SW 1271 (cell line): ENCODE measurements around the gene MCF2L.

Experiments used
- DNase-seq, 2 experiments: peaks; one replicate each; lab custom pipeline; 2025; lab: John Stamatoyannopoulos, UW

The MCF2L gene

DNA sequence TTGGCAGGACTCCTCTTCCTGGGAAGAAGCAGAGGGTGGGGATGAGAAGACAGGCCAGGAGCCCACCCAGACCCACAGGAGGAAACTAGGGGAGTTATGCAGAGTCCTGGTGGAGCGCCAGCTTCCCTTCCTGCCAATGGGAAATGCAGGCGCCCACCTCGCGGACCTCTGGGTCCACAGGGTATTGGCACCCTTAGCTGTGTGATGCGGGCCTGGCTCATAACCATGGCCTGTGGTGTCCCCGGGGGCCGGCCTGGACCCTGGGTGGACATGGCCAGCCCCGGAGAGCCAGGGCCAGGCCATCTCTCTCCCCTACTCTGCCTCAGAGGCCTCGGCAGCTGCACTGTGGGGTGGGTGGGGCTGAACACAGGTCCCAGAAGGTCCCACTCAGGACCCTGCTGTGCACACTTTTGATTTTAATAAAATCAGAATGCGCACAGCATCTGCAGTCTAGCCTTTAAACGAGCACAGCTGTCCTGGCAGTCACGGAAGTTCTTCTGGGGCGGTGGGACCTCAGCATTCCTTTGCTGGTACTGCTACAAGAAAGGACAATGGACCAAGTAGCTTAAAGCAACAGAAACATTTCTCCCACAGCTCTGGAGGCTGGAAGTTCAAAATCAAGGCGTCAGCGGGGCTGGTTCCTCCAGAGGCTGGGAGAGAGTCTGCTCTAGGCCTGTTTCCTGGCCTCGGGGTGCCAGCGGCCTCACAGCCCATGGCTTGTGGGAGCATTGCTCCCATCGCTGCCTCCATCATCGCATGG is 155.4 kb downstream of the MCF2L start:
- DNase-seq: no peak

DNA sequence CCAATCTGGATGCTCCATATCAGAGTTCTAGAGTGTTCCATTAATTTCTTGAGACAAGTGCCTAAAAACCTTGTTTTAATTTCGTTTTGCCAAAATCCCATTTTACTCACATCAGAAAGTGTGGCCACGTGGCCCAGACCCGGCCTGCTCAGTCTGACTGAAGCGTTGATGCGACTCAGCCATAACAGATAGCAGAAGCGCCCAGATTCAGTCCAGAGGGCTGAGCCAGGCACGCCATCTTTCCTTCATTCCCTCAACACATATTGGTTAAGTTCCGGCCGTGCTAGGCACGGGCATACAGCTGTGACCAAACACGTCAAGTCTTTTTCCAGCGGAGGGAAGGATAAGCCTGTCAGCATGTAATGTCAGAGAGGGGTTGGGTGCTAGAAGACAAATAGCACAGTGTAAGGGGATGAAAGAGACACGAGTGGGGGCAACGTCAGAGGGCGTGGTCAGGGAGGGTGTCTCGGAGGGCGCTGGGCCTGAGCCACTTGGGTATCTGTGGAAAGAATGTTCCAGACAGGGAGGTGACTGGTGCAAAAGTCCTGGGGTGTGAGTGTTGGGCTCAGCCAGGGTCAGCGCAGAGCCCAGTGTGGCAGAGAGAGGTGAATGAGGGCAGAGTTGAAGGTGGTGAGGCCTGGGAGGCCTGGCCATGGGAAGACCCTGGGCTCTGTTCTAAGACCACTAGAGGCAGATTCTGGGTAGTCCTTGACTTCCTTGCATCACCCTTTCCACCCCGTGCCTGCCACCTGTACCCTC is 156.7 kb downstream of the MCF2L start:
- DNase-seq: no peak

DNA sequence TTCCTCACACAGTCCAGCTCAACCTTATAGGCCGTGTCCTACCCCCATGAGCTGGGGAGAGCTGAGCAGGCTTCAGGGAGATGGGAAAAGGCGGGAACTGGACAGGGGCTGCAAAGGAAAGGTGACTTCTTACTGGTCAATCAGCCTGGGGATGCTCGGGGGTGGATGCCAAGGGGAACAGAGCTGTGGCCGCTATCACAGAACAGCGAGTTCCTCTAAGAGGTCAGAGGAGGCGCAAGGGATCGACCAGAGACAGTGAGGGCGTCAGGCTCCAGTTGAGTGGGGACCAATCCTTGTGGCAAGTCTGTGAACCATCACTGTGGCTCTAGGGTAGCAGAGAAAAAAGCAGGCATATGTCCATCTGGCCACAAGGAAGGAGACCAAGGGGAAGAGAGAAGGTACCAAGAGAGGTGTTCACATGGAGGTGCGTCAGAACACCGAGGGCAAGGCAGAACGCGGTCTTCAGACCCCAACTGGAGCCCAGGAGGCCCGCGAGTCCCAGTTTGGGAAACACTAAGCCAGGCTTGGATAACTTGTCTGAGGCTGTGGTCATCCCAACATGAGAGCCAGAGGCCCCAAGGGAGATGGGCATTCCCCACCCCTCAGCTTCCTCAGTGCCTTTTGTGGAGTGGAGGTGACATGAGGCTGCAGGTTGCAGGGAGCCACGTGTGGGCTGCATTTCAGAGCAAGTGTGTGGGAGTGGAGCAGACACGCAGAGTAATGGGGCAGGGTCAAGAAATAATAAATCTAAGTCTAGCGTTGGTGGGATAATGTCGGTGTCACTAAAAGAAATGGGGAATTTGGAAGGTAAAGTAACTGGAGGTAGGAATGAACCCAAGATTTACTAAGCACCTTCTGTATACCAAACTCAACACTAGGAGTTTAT is 157.5 kb downstream of the MCF2L start:
- DNase-seq: no peak

DNA sequence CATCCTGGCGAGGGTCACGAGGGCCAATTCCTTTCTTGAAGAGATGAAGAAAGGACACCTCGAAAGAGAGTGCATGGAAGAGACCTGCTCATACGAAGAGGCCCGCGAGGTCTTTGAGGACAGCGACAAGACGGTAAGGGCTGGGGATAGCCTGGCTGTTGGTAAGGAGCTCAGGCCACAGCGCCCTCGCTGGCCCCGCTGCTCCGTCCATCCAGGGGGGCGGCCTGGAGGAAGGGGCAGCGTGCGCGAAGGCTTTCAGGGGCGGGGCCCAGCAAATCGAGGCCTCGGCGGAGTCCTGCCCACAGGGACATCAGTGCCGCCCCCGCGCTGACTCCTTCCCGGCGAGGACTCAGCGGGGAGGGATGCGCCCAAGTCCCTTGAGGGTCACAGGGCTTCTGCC is 160.5 kb downstream of the MCF2L start:
- DNase-seq: no peak

DNA sequence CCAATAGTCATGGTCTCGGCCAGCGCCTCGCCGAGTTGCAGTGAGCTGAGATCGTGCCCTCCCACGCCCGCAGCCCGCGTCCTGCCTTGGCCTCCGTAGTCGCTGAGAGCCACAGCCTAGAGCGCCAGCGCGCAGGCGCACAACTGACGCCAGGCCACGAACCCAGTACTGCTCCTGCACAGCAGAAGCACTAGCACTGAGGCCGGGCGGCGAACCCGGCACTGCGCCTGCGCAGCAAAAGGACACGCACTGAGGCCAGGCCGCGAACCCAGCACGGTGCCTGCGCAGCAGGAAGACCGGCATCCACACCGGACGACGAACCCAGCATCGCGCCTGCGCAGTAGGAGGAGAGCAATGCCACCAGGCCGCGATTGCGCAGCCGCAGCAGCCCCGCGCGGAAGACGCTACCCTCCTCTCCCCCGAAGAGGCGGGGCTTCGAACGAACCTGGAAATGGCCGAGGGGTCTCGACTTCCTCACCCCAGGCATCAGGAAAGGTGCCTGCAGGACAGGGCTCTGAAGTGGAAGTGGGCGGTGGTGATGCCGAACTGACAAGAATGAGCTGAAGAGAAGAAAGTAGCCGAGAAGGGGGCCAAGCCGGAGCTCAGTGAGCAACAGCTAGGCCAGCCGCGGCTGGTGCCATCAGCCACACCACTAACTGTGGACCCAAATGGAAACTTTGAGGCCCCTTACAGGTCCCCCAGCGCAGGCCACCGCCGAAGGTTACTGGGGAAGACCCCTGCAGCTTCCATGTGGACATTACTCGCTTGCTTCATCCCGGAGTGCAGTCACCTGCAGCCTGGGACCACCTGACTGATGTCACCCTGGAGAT is 161.1 kb downstream of the MCF2L start:
- DNase-seq: no peak

DNA sequence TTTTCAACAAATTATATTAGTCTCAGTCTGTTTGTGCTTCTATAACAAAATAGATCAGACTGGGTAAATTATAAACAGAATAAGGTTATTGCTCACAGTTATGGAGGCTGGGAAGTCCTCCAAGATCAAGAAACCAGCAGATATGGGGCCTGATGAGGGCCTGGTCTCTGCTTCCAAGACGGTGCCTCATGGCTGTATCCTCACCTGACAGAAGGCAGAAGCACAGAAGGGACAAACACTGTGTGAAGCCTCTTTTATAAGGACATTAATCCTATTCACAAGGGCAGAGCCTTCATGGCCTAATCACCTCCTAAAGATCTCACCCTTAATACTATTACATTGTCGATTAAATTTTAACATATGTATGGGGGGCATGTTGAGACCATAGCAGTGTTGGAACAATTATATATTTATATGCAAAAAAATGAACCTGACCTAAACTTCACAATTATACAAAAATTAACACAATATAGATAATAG is 166.3 kb downstream of the MCF2L start:
- DNase-seq: no peak

DNA sequence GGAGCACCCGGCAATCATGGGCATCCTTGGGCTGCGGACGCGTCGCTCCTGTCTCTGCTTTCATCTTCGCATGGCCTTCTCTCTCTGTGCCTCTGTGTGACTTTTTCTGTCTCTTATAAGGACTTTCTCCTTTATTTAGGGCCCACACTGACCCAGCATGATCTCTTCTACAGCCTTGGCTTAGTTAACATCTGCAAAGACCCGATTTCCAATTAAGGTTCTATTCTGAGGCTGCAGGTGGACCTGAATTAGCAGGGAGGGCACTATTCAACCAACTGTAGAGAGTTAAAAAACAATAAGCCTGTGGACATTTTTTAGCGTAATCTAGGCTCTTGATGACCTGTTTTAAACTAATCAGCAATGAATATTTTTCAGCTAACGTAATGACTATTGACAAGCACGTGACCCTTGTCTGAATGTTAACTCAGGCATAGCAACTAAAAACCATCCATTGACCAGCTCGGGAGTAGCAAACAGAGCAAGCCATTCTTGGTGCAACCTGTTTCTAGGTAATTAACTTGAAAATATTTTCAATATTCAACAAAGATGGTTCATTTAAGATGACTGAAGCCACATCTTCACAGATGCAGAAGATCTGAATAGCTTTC is 168.8 kb downstream of the MCF2L start:
- DNase-seq: no peak

DNA sequence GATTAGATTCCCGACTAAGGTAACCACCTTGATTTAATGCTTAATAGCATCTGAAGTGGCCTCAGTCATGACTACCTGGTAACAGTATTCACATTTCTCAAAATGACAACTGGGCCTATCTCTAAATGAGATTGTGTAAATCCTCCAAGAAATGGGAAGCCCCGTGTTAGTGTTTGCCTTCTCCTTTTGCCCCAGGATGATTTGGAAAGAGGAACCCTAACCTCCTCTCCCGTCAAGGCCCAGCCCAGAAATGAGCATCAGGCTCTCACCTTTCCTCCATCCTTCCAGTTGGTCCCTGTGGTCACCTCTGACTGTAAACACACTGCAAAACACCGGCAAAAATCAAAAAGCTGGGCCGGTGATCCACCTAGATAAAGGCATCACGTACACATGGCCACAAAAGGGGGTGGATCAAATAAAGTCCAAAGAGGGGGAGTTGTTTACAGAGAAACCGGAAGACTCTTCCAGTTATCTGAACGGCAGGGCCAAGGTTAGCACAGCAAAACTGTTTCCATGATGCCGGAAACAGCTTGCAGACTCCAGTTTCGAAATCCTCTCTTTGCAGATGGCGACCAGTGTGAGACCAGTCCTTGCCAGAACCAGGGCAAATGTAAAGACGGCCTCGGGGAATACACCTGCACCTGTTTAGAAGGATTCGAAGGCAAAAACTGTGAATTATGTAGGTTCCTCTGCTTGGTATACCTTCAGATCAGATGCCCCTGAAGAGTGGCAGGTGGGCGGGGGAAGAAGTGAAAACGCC is 170.0 kb downstream of the MCF2L start:
- DNase-seq: no peak

DNA sequence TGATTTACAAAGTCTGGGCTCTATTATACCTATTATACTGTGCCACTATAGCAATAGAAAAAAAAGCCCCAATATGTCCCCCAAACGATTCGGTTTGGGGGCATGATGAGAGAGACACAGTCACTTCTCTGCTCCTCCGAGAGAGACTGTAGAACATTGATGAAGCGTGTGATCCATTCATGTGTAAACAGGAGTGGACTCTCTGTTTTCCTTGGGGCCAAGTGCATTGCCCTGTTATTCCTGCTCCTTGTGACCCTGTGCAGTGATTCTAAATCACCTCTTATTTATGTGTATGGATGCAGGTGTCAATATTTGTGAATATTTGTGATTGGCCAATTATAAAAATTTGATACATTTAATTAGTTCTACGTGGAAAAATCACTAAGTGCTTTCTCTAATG is 170.6 kb downstream of the MCF2L start:
- DNase-seq: no peak

DNA sequence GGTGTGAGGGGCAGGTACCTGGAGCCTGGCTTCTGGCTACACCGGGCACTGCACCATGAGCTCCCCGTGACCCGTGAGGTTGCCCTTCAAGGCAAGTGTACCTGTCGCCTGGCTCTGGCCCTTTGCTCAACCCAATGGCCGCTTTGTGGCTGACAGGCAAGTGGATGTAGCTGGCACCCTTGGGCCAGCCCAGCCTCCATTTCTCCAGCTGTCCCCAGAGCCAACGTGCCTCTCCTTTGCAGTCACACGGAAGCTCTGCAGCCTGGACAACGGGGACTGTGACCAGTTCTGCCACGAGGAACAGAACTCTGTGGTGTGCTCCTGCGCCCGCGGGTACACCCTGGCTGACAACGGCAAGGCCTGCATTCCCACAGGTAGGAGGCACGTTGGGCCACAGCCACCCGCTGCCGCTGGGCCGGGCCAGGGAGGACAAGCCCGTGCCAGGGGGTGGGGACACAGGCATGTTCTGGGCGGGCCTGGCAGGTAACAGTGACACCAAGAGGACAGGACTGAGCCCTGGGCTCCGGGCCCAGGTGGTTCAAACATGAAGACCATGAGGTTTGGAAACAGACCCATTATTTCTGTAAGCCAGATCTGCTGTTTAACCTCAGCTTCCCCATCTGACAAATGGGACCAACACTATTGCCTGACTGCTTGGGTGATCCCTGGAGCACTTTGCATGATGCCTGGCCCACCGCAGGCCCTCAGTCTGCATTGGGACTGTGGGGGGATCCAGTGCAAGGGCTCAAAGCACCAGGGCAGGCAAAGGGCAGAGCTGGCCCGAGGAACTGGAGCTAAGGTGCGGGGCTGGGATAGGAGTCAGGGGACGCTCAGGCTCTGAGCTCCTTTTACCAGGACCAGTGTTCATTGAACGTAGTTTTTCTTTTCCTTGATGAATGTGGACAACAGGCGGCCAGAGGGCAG is 171.9 kb downstream of the MCF2L start:
- DNase-seq: no peak

DNA sequence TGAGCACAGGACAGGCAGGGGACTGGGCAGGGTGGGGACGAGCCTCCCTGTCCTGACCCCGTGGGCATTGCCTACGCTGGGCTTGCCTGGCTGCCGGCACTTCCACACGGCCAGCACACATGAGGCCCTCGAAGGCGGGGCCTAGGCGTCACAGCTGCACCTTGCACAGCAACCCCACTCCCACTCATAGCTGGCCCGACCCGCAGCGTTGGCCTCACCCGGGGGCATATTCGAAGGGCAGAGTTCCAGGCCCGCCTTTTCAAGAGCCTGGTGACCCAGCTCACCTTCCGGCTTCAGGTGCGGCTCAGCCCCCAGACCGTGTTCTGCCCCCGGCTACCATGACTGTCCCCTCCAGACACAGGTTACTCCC is 172.6 kb downstream of the MCF2L start:
- DNase-seq: no peak

DNA sequence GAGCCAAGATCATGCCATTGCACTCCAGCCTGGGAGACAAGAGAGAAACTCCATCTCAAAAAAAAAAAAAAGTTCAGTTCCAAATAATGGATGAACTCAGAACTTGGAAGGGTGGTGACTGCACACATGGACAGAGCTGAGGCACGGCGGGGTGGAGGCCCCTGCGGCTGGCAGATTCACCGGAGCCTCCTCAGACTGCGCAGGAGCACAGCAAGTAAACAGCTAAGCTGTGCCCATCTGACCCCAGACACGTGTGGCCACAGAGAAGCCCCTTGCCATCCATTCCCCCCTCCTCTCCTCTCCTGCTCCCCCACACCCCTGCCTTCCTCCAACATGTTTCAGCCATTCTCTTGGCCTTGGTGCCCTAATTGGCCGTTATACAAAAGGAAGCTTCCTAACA is 173.9 kb downstream of the MCF2L start:
- DNase-seq: no peak

DNA sequence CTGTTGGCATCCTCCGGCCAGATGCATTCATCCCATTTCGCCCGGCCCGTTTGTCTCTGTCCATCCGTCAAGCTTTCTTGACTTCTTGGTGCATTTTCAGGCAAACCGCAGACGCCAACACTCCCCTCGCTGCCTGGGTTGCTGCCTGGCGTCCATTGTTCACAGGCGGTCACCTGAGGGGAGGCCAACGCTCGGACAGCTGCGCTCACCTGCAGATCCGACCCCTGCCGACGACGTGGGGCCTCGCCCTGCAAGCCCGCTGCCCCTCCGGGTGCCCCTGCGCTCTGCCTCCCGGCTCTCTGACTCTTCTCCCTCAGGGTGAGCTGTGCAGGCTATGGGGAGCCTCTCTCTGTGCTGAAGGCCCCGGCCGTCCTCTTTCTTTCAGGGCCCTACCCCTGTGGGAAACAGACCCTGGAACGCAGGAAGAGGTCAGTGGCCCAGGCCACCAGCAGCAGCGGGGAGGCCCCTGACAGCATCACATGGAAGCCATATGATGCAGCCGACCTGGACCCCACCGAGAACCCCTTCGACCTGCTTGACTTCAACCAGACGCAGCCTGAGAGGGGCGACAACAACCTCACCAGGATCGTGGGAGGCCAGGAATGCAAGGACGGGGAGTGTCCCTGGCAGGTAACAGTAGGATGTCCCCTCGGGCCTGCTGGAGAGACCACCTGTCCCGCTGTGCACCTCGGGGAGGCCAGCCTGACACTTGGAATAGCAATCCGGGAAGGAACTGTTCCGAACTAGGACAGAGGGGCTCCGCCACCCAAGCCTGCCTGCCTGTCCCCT is 174.6 kb downstream of the MCF2L start:
- DNase-seq: no peak

DNA sequence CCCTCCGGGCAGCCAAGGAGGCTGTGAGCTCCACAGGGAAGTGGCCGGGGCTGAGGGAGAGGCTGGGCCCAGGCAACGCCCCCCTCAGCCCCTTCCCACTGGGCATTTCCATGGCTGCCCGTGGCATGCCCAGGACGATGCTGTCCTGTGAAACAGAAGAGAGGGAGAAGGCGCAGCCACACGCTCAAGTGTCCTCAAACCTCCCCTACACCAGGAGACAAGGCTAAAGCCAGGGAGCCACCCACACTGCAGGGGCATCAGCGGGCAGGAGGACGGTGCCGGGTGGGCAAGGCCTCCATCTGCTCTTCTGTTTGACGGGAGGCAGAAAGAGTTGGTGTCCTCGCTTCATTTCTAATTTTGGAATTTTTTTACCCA is 175.2 kb downstream of the MCF2L start:
- no peak for DNase-seq

DNA sequence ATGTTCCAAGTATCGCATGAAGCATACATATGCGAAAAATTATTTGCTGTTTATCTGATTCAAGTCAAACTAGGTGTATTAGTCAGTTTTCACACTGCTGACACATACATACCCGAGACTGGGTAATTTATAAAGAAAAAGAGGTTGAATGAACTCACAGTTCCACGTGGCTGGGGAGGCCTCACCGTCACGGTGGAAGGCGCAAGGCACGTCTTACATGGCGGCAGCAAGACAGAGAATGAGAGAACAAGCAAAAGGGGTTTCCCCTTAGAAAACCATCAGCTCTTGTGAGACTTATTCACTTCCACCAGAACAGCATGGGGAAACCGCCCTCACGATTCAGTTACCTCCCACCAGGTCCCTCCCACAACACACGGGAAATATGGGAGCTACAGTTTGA is 176.5 kb downstream of the MCF2L start:
- no peak for DNase-seq

DNA sequence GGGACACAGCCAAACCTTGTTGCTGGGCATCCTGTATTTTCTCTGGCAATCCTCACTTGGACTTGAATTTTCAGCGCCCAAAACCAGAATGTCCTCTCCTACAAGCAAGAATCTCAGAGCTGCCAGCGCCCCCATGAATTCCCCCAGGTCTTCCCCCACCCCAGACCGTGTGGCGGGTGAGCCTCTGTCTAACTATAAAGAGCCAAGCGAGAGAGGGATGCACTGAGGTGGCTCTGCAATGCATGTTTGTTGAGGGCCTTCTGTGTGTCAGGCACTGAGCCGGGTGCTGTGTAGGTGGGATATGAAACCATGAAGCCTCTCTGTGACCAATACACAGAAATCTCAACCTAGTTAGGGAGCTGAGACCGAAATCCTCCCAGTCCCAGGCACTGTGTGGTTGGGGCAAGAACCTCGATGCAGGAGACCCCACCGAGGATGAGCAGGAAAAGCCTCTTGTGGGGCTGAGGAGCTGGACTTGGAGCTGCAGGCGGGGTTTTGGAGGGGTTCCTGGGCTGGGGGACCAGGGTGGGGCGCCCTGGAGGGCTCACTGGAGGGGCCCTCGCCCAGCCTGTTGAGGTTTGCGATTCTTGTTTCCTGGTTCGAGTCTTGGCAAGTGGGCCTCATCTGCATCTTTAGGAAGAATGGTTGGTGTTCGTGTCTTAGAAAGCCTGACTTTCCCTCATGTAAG is 177.0 kb downstream of the MCF2L start:
- no peak for DNase-seq

DNA sequence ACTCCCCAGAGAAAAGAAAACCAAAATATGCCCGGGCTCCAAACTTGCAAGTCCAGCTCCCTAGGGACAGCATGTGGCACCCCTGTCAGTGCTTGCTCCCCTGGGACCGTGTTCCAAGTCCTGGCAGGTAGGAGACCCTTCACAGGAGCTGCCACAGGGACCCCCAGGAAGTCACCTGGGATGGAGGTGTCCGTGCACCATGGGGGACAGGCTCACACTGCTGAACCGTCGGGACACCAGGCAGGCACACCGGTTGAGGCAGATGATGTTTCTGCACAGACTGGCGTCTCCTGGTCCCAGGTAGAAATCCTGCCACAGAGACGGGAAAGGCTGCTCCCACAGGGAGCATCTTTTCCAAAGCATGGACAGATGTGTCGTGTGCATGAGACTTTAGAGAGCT is 177.7 kb downstream of the MCF2L start:
- DNase-seq: no peak

DNA sequence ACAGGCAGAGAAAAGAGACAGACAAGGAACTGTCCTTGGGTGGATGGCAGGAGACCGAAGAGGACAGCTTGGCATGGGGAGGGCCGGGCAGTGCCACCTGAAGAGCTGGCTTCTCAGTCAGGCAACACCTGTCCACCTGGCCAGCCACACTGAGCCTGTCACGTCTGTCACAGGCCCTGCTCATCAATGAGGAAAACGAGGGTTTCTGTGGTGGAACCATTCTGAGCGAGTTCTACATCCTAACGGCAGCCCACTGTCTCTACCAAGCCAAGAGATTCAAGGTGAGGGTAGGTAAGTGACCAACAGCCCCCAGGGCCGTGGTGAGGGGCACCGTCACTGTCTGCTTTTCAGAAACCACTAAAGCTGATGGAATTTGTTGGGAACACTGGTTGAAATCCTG is 178.2 kb downstream of the MCF2L start:
- no peak for DNase-seq
